ENCODE data around the gene GMPS.
"Not testable (repeated sequence)": the region's sequence is repeated elsewhere in the genome, so short reads cannot be mapped to it uniquely, and the experiment has no call there.

The GMPS gene

DNA sequence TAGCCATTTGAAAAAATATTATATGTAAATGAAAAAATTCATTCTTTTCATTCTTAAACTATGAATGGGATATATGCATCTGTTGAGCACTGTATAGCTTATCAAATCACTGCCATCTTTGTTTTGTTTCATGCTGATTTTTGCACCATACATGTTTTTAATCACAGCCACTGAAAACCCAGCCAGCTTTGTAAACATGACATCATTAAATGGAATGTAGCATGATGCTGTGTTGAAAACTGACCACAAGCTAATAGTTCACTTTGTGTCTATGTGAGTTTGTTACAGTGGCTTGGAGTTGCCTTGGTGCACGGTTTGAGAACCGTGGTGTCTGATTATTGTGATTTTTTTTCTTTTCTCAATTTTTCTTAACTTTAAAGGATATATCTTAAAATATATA, 75.7 kb downstream of the GMPS start:
- DNase-seq = no peak

DNA sequence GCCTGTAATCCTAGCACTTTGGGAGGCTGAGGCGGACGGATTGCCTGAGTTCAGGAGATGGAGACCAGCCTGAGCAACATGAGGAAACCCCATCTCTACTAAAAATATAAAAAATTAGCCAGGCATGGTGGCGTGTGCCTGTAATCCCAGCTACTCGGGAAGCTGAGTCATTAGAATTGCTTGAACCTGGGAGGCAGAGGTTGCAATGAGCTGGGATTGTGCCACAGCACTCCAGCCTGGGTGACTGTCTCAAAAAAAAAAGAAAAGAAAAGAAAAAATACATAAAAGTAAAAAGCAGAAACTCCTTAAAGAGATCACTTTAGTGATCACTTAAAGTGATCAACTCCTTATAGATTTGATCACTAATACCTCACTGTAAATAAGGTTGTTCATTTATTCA, 78.0 kb downstream of the GMPS start:
- DNase-seq = no peak

DNA sequence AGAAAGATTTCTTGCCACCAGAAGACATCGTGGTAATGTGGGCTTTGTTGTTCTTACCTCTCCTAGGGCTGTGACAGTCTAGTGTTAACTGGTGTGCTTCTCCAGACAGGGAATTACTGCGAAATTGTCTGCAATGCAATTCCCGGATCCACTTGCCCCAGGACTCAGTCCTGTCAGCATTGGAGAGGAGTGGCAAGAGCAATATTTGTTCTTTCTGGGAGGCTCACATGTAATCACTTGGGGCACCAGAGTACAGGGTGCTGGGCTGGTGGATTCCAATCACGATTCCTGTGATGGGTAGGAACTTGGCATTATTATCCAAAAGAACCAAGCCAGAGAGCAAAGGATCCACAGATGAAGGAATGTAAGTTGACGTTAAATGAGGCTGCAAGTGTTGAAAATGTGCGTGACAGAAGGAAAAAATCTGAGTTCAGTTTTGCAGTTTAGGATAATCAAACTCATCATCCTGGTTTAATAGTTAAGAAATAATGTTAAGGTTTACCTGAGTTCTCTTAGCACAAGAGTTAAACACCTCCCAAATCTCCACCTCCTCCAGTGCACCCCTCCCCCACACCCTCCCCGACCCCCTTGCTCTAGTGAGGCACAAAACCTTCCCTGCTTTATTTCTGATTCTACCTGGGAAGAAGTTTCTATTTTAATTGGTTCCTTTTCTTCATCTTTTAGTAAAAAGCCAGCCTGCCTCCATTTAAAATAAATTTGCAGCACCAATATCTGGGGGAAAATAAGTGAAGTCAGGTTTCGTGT, 79.2 kb downstream of the GMPS start:
- no peak for DNase-seq

DNA sequence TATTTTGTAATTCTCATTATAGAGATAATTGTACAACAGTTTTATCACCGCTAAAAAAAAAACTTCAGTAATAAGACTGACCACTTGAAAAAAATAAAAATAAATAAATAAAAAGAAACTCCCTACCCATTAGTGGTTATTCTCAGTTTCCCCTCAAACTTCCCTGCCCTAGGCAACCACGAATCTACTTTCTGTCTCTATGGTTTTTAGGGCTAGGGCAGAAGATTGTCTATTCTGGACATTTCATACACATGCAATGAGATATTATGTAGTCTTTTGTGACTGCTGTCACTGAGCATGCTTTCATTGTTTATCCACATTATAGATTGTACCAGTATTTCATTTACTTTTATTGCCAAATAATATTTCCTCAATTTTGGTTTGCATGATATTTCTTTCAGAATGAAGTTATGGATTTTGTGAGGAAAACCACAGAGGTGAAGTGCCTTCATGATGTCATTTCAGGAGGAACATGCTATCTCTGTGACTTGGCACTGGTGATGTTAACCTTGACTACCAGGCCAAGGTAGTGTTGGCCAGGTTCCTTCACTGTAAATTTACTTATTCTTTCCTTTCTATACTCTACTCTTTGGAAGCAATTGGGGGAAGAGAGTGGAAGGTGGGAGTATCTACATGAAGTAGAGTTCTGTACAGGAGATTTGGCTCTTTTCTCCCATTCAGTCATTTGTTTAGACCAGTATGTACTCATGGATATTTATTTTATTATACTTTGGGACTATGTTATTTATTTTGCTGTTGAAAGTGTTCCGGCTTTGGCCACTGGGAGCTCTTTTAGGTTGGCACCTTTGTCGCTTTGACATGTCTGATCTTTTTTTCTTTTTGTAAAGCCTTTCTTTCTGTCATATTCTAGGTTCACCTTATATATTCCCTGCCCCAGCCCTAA, 86.3 kb downstream of the GMPS start:
- no peak for DNase-seq

DNA sequence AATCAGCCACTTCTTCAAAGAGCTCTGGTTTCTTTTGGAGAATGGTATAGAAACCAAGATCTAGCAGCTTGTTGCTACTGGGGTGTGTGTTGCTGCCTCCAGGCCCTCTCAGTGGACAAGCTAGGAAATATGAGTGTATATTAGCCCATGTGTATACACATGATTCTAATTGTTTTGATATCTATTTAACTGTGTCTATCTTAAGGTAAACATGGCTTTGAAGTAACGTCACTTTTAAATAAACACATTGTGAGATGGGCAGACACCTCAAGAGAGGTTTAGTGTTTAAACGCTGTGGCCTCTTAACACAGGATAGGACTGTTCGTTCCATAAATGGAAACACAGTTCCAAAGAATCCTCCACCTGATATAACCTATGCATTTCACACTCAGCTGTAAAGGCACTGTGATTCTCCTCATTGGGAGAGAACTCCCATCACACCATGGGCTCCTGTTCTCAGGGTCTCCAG, 87.0 kb downstream of the GMPS start:
- no peak for DNase-seq

DNA sequence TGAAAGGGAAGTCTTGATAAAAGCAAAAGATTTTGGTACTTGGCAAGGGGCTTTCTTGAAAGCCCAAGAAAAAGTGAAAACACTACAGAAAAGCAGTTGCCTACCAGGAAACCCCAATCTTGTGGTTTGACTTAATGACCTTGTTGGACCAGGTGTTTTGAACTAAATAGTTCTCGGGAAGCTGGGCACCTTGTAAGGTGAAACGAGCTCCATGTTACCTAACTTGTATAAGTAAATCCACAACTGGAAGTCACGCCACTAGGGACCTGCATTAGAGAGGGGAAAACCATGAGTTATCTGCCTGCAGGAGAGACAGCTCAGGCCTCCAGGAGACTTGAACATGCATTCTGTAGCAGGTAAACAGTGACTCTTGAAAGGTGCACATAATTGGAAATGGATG, 88.2 kb downstream of the GMPS start:
- DNase-seq = no peak

DNA sequence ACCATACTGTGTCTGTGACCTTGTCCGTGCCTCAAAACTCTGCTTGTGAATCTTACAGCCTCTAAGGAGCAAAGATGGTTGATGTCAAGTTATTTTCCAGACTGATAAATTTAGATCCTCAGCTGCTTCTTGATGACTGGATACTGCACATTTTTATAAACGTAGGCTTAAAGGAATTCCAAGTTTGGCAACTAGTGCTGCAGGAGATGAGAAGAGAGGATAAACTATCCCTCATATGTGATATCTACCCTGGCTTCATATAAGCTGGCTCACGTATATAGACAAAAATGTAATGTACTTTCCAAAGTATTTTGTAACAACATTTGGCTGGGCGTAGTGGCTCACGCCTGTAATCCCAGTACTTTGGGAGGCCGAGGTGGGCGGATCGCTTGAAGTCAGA, 89.6 kb downstream of the GMPS start:
- DNase-seq = no peak

DNA sequence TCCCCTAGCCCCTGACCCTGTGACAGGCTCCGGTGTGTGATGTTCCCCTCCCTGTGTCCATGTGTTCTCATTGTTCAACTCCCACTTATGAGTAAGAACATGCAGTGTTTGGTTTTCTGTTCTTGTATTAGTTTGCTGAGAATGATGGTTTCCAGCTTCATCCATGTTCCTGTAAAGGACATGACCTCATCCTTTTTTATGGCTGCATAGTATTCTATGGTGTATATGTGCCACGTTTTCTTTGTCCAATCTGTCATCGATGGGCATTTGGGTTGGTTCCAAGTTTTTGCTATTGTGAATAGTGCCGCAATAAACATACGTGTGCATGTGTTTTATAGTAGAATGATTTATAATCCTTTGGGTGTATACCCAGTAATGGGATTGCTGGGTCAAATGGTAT, 90.6 kb downstream of the GMPS start:
- DNase-seq = not testable (repeated sequence)

DNA sequence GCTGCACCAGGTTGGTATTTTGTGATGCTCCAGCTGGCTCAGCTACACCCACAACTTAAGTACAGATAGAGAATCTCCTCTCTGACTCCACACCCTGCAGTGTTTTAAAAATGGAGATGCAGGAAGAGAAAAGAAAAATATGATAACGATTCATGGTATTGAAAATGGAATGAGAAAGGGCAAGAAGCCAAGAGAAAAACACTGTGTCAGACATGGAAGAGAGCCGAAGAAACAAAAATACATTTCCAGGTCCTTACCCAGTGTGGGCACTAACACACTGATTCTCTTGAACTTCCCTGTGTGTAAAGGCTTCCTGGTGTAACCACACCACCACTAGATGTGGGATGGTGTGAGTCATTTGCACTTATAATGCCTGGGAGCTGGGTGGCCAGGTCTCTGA, 93.1 kb downstream of the GMPS start:
- DNase-seq = no peak

DNA sequence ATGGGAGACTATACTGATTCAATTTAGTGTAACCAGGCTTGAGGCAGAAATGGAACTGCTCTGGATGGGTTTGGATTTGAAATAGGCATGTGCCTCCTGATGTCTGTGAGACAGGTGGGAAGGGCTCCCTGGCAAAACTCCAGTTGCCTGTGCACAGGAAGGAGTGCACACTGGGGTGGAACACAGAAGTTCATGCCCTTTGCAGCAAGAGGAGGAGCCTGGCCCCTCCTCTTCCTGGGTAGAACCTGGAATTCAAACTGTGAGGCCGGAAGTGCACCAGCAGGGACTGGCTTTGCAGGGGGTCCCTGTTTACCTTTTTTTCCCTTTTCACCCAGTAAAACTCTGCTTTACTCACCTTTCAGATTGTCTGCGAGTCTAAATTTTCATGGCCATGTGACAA, 99.9 kb downstream of the GMPS start:
- no peak for DNase-seq

DNA sequence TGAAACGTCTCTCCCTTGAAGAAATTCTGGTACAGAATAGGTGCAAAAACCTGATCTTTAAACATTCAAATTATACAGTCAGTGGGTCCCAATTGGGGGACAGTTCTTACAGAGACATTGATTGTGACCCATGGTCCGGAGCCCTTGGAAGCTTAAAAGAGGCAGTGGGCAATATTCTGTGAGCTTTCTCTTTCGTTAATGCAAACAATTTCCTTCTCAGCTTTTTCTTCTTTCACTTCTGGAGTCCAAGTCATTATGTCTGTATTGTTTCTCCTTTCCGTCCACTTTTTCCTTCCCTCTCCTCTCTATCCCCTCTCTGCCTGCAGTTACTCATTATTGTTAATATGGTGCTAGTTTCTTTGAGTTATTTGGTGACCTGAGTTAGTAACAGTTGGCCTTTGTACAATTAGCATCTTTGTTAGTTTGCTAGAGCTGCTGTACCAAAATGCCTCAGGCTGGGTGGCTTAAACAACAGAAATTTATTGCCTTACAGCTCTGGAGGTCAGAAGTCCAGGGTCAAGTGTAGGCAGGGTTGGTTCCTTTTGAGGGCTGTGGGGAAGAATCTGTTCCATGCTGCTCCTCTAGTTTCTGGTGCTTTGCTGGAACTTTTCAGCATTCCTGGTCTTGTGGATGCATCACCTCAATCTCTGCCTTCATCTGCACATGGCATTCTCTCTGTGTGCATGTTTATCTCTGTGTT, 102.6 kb downstream of the GMPS start:
- DNase-seq = no peak

DNA sequence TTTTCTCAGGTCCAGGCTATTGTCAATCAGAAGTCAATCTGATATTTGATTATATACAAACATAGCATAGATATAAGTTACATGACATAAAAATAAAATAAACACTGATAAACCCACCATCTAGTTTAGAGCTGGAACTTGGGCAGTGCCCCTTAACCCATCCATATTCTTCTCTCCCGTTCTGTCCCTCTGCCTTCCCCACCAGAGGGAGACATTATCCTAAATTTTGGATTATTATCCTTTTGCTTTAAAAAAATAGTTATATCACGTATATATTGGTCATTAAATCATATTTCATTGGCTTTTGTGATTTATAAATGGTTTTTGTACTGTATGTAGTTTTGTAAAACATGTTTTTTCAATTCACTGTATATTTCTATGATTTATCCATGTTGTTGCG, 107.9 kb downstream of the GMPS start:
- no peak for DNase-seq

DNA sequence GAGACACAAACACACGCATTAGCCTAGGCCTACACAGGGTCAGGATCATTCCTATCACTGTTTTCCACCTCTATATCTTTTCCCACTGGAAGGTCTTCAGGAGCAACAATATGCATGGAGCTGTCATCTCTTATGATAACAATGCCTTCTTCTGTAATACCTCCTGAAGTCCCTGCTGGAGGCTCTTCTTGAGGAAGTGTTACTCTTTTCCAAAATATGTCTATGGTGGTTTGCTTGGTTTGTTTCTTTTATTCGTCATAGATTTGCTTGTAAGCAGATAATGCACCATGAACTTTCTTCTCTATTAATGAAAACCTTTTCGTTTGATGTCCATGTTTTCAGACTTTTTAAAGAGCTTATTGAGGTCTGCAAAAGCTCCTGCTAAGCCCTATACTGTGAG, 109.3 kb downstream of the GMPS start:
- no peak for DNase-seq

DNA sequence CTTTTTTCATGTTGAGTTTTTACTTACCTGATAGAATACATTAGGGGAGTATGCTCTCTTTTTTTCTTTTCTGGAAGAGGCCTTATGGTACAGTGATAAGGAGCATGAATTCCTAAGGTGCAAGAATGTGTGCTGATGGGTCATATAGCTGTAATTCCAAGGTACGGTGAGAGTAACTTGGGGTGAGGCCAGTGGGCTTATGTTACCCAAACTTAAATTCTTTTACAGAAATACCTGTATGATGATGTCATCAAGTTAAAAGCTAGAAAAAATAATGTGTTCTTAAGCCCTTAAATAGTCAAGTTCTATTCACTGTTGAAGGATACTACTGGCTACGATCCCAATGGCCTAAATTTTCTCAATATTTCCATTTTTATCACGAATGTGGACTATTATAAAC, 111.2 kb downstream of the GMPS start:
- DNase-seq = no peak

DNA sequence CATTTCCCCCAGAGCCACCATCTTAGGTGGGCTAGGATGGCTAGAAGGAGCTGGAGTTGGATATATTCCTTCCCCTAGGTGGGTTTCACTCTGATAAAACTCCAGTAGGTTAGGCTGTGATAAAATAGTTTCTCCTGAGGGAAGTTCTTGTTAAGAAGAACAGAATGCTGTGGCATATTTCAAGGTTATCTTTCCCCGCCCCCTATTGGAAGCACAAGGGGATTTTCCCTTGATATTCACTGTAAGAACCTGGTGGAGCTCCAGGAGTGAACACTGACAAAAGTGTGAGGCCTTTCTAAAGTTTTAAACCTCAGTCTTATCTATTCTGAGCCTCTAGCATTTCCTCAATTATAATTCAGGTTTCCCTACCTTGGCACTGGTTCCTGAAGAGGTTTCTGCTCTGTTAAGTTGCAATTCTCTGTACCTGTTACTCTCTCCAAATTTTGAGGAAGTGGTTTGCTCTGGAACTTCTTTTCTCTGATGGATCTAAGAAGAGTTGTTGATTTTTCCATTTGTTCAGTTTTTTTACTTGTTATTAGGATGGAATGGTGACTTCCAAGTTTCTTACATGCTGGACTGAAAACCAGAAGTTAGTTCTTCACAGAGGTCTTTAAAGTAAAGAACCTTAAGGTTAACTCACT, 113.5 kb downstream of the GMPS start:
- DNase-seq = no peak

DNA sequence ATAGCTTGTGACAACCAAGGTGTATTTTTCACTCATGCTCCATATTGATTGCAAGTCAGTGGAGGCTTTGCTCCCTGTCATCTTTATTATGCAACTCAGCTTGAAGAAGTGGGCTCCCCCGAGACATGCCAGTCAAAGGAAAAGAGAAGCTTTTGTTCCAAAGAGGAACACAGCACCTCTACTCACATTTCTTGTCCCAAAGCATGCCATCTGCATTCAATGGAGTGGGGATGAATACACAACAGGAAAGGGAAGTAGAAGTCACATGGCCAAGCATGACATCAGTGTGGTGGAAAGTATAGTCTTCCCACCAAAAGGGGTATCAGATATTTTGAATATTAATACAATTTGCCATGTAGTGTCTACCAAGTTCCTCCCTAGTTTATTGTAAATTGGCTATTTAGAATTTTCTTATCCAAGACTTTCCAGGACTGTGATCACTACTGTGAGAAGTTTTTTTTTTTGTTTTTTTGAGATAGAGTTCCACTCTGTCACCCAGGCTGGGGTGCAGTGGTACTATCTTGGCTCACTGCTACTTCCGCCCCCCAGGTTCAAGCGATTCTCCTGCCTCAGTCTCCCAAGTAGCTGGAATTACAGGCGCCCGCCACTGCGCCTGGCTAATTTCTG, 114.5 kb downstream of the GMPS start:
- DNase-seq = no peak

DNA sequence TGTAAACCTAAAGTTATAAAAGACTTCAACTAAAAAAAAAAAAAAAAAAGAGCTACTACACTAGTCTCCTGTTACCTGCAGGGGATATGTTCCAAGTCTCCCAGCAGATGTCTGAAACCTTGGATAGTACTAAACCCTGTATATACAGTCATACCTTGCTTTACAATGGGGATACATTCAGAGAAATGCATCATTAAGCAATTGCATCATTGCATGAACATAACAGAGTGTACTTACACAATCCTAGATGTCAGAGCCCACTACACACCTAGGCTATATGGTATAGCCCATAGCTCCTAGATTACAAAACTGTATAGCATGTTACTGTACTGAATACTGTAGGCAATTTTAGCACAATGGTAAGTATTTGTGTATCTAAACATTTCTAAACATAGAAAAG, 119.1 kb downstream of the GMPS start:
- no peak for DNase-seq

DNA sequence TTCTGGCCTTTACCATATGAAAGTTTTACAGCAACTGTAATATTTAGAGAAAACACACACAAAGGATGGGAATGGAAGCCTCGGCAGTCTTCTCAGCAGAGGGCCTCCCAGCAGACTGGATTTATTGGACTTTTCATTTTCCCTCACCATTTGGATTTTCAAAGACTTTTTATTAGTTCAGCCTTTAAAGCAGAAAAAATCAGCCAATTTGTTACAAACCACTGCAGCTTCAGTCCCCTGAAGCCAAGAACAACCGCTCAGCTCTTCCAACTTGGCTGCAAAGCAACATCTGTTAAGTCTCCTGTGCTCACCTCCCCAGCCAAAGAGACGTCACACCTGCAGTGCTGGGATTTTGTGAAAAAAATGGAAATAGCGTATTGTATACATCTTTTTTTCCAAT, 120.8 kb downstream of the GMPS start:
- DNase-seq = no peak

DNA sequence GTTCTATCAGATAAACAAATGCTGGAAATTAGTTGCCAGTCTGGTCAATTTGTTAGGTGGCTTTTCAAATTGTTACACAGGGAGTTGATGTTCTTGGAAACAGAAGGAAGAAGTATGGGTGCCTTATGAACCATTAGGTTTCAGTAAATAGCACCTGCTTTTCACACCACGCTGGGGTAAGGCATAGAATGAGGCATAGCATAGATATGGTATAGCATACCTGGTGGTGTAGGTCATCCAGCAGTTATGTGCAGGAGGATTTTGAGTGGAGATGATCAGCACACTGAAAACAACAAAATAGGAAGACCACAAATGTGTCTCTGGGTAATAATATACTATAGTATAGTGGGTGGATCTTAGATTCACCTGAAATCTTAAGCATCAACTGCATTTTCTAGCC, 121.4 kb downstream of the GMPS start:
- DNase-seq = no peak

Measured in 8988T (cell line).